Uterus (tissue), 4 donors: ENCODE data around the gene NOXA1. TPM values are rescaled to one million over a fixed set of nuclear protein-coding genes. Genes with fewer than 3 reads are reported as not detected.
A peak's percentile ranks its signal among the peaks of the same experiment; 100 is the strongest.

ENCODE experiments used
- DNase-seq, 2 donors: peaks; one replicate each; pipeline ENCODE4 v3.0.0-alpha.2; 2019 to 2020
- H3K27ac ChIP-seq, 2 donors: fragments of 200-600 bp; sonication (generic); 1 replicate in 1 of 2; 2 replicates in 1 of 2; pipeline ENCODE4 v1.5.1; 2016 to 2018
- H3K27me3 ChIP-seq, 2 donors: fragments of 200-600 bp; sonication (generic); one replicate each; pipeline ENCODE4 v1.5.1; 2018 to 2019; ENCODE audit warnings: control low read depth in 1 of 2
- H3K36me3 ChIP-seq, 2 donors: fragments of 200-600 bp; sonication (generic); one replicate each; pipeline ENCODE4 v1.5.1; 2019; ENCODE audit warnings: control low read depth in 1 of 2
- H3K4me1 ChIP-seq, 2 donors: fragments of 200-600 bp; sonication (generic); one replicate each; pipeline ENCODE4 v1.5.1; 2018 to 2019; ENCODE audit warnings: control low read depth in 1 of 2
- H3K4me3 ChIP-seq, 2 donors: fragments of 200-600 bp; sonication (generic); 1 replicate in 1 of 2; 2 replicates in 1 of 2; pipeline ENCODE4 v1.5.1; 2018 to 2019; ENCODE audit warnings: mild to moderate bottlenecking in 1 of 2
- H3K9me3 ChIP-seq, 2 donors: fragments of 200-600 bp; sonication (generic); one replicate each; pipeline ENCODE4 v1.5.1; 2019; ENCODE audit warnings: control low read depth in 1 of 2
- POLR2A ChIP-seq, 2 donors: fragments of 450-650 bp; IDR thresholded peaks; one replicate each; pipeline ENCODE4 v1.6.1; 2016; ENCODE audit warnings: antibody characterized with exemption in 2 of 2, mild to moderate bottlenecking in 1 of 2, moderate library complexity in 1 of 2
- intact Hi-C: fragments of 100-400 bp; cut with DNase I; formaldehyde crosslinking; loops from one replicate; pipeline ENCODE4 v1.15.1; 2023; ENCODE audit warnings: low total_unique reads
- total RNA-seq, 4 donors: library from RNA; depleted of rRNA in 3 of 4; stranded (reverse); fragments of >200 nt in 3 of 4; gene quantifications; one replicate each; pipeline versions ENCODE4 v1.1.0 to v1.2.4, GENCODE V29; 2014 to 2023
- TF ChIP-seq, protein P1 (sequence below), 4 experiments: fragments of 200-600 bp in 2 of 4; fragments of 450-650 bp in 2 of 4; sonication (generic) in 2 of 4; IDR thresholded peaks; one replicate each; pipeline ENCODE4 v1.5.1; 2016 to 2019; ENCODE audit warnings: antibody characterized with exemption in 4 of 4, mild to moderate bottlenecking in 2 of 4, moderate library complexity in 1 of 4
- donor health status: DM: yes; HTN: yes; CAD: no.

The NOXA1 gene
- total RNA-seq, 4 donors from 2014 or later: 0.29 to 13.3 (median 3.4) TPM

DNA sequence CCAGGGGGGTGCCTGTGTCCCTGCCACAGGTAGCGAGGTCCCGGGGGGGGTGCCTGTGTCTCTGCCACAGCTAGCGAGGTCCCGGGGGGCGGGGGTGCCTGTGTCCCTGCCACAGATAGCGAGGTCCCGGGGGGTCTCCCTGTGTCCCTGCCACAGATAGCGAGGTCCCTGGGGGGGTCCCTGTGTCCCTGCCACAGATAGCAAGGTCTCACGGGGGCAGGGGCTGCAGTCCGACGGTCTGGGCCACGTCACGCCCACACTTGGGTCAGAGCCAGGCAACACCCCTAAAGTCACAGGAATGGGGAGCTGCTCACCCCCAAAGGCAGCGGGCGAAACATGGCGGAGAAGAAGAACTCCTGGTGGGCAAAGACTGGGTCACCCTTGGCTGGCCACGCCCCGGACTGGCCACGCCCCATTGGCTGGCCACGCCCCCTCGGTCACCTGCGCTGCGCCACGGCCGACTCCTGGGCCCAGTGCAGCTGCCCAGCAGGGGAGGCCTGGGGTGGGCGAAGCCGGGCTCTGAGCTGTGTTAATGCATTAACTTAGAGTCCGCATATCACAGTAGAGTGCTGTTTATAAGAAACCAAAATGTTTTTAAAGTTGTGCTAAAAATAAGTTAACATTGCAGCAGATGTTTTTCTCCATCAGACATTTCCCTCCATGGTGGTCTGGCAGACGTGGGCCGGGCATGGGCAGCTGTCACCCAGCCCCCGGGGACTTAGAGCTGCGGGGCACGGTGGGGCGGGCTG, 7.0 kb downstream of the NOXA1 start:
- no peaks in the 10 kb centered on the region for H3K9me3 ChIP-seq
- DNase-seq: no peak
- H3K36me3 ChIP-seq: no peaks in the 10 kb centered on the region
- intact Hi-C loops: no loop called here
- no peaks in the 10 kb centered on the region for H3K4me1 ChIP-seq
- H3K27me3 ChIP-seq: no peaks in the 10 kb centered on the region
- TF ChIP-seq POLR2A (IDR thresholded peaks at IDR 0.05): peak in 1 of 2 donors; percentile 34
- TF ChIP-seq, protein P1, sequence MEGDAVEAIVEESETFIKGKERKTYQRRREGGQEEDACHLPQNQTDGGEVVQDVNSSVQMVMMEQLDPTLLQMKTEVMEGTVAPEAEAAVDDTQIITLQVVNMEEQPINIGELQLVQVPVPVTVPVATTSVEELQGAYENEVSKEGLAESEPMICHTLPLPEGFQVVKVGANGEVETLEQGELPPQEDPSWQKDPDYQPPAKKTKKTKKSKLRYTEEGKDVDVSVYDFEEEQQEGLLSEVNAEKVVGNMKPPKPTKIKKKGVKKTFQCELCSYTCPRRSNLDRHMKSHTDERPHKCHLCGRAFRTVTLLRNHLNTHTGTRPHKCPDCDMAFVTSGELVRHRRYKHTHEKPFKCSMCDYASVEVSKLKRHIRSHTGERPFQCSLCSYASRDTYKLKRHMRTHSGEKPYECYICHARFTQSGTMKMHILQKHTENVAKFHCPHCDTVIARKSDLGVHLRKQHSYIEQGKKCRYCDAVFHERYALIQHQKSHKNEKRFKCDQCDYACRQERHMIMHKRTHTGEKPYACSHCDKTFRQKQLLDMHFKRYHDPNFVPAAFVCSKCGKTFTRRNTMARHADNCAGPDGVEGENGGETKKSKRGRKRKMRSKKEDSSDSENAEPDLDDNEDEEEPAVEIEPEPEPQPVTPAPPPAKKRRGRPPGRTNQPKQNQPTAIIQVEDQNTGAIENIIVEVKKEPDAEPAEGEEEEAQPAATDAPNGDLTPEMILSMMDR (IDR thresholded peaks at IDR 0.05): no peak
- H3K4me3 ChIP-seq: no peak overlapping the region
- H3K27ac ChIP-seq: no peak overlapping the region

DNA sequence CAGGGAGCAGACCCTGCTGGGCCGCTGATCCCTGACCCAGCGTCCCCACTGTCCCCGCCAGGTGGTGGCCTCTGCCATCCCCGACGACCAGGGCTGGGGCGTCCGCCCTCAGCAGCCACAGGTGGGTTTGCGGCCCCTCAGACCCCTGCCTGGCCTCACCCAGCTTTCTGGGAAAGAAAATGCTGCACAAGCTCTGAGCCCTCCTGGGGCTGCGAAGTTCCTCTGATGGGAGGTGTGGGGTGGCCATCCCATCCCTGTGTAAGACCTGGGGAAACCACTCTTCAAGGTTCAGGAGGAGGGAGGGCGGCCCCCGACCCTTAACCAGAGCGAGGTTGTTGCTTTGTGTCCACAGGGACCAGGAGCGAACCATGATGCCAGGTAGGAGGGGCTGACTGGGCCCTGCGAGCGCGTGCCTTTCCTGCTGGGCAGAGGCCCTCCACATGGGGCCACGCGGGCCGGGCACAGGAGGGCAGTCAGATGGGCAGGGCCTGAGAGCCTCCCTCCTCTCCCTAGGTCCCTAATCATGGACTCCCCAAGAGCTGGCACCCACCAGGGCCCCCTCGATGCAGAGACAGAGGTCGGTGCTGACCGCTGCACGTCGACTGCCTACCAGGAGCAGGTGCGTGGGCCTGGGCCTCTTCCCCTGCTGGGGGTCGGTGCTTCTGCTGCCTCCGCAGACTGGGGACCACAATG, 7.7 kb downstream of the NOXA1 start:
- TF ChIP-seq POLR2A (IDR thresholded peaks at IDR 0.05): no peak
- TF ChIP-seq, protein P1 (IDR thresholded peaks at IDR 0.05): no peak
- intact Hi-C loops: no loop called here
- Histone ChIP-seq H3K4me1 (peaks cover 0 to 4% of the 10 kb centered on the region in 2 donors), H3K9me3 (no peaks in the 10 kb centered on the region), H3K27ac (no peak overlapping the region), H3K36me3 (no peaks in the 10 kb centered on the region), H3K4me3 (no peak overlapping the region), H3K27me3 (no peaks in the 10 kb centered on the region)
- DNase-seq: no peak

DNA sequence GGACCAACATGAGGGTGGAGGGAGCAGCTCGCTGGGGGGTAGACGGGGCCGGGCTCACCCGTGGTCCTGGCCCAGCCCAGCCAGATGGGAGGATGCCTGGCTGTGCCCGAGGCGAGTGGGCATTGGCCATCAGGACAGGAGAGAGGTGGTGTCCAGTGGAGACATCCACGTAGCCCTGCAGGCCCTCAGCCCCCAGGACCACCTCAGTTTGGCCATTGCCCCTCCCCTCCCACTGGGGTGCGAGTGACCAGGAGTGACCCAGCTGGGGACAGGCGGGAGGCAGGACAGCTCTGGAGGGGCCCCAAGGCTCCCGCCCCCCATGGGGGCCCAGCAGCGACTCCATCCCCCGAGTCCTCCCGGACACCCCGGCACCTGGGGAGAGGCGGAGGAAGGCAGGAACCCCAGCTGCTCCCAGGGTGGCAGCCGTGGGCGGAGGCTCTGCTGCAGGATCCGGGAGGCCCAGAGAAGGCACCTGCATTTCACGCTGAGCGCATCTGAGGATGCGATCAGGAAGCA, 8.3 kb downstream of the NOXA1 start:
- no peaks in the 10 kb centered on the region for H3K27me3 ChIP-seq
- no peak overlapping the region for H3K4me3 ChIP-seq
- no peak overlapping the region for H3K27ac ChIP-seq
- peaks cover 0 to 5% of the 10 kb centered on the region in 2 donors for H3K4me1 ChIP-seq
- intact Hi-C loops: no loop called here
- DNase-seq: no peak
- no peaks in the 10 kb centered on the region for H3K9me3 ChIP-seq
- H3K36me3 ChIP-seq: no peaks in the 10 kb centered on the region
- TF ChIP-seq, protein P1 (IDR thresholded peaks at IDR 0.05): no peak
- no peak for TF ChIP-seq POLR2A (IDR thresholded peaks at IDR 0.05)

DNA sequence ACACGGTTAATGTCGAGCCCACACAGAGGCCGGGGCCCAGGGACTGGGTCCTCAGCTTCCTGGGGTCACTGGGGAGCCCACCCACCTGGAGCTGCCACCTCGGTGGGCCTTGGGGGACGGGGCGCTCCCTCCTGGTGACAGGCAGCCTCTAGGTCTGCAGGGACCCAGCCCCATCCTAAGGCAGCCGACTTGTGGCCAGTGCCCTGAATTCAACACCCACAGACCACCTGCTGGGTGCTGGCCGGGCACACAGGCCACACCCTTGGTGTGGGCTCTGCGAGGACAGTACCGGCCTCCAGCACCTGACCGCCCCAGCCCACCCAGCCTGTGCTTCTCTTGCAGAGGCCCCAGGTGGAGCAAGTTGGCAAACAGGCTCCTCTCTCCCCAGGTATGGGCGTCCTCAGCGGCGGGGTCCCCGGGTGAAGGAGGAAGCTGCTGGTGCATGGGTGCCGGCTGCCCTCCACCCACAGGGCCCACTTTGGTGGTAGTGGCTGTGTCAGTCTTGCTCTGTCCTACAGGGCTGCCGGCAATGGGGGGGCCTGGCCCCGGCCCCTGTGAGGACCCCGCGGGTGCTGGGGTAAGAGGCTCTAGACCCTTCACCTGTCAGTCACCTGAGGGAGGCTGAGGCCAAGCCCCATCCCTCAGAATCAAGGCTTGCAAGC, 9.6 kb downstream of the NOXA1 start:
- intact Hi-C loops: no loop called here

More for the DNA sequence above, 9.6 kb downstream of the NOXA1 start:
- Histone ChIP-seq H3K36me3 (no peaks in the 10 kb centered on the region), H3K9me3 (no peaks in the 10 kb centered on the region), H3K4me1 (peaks cover 0 to 5% of the 10 kb centered on the region in 2 donors), H3K27me3 (no peaks in the 10 kb centered on the region), H3K4me3 (no peak overlapping the region), H3K27ac (no peak overlapping the region)
- no peak for DNase-seq
- TF ChIP-seq, protein P1 (IDR thresholded peaks at IDR 0.05): no peak
- TF ChIP-seq POLR2A (IDR thresholded peaks at IDR 0.05): no peak
